K562 (cell line): ENCODE measurements around the gene TRIOBP. TPM values are rescaled to one million over a fixed set of nuclear protein-coding genes. Genes with fewer than 3 reads are reported as not detected.

Experiments used
- ATAC-seq: fragments of 200-7000 bp; cut with Tn5 transposase; 3 replicates; pipeline ENCODE4 v1.9.1; 2020; ENCODE audit warnings: moderate library complexity
- BruUV-seq: library from RNA; stranded (reverse); fragments of 400-500 nt; replicated peaks from 2 replicates; lab custom pipeline; 2021; lab: Mats Ljungman, UMichigan
- CTCF ChIA-PET: fragments of 300-600 bp; formaldehyde crosslinking; extraction: SDS; loops from one replicate; lab custom pipeline; 2021; ENCODE audit warnings: low intra/inter-chr PET ratio; lab: Yijun Ruan, JAX
- POLR2A ChIA-PET: fragments of 300-600, 350-650 bp; sonication (Branson Sonifier 250); formaldehyde crosslinking; extraction: SDS; loops from one replicate; lab custom pipeline; 2021; ENCODE audit warnings: antibody characterized with exemption, inconsistent platforms; lab: Yijun Ruan, JAX
- DNase-seq, 4 experiments: peaks; one replicate each; pipeline versions ENCODE4 v3.0.0 to v3.0.0-alpha.2; 2011 to 2018; ENCODE audit warnings: low spot score in 3 of 4, mixed read lengths in 3 of 4; ENCODE audit errors: extremely low read depth in 1 of 4
- FAIRE-seq: peaks from 2 replicates; lab custom pipeline; 2011; peaks lifted over from hg19 to GRCh38; lab: Jason Lieb, UNC
- H2AFZ ChIP-seq: 2 replicates; pipeline ENCODE4 v1.6.0; 2011; ENCODE audit warnings: low read depth, low read length, control low read depth, inconsistent platforms
- H3K27ac ChIP-seq: fragments of 200-600 bp; 3 replicates; pipeline ENCODE4 v1.8.0; 2011; ENCODE audit warnings: low read depth, mild to moderate bottlenecking, control low read depth, inconsistent platforms, low read length, moderate library complexity, mixed read lengths; ENCODE audit errors: extremely low read depth
- H3K27me3 ChIP-seq, 2 experiments: fragments of 300-600 bp in 1 of 2; 2 replicates in 1 of 2; 3 replicates in 1 of 2; pipeline versions ENCODE4 v1.6.0 to v1.8.0; 2011; ENCODE audit warnings: inconsistent platforms in 2 of 2, low read length in 2 of 2, mild to moderate bottlenecking in 1 of 2, mixed read lengths in 1 of 2, moderate library complexity in 1 of 2; ENCODE audit not compliant: control insufficient read depth in 2 of 2, insufficient read depth in 2 of 2
- H3K36me3 ChIP-seq: fragments of 300-600 bp; 3 replicates; pipeline ENCODE4 v1.8.0; 2011; ENCODE audit warnings: mild to moderate bottlenecking, low read length, inconsistent platforms; ENCODE audit not compliant: control insufficient read depth, insufficient read depth
- H3K4me1 ChIP-seq, 2 experiments: fragments of 200-600 bp in 1 of 2; replicated peaks in 1 of 2; 2 replicates in 1 of 2; 3 replicates in 1 of 2; pipeline versions ENCODE4 v1.5.1 to v1.8.0; 2011; ENCODE audit warnings: inconsistent platforms in 2 of 2, low read length in 2 of 2, mild to moderate bottlenecking in 1 of 2, mixed read lengths in 1 of 2, moderate library complexity in 1 of 2; ENCODE audit not compliant: control insufficient read depth in 2 of 2, insufficient read depth in 2 of 2
- H3K4me2 ChIP-seq: 2 replicates; pipeline ENCODE4 v1.6.1; 2011; ENCODE audit warnings: low read length, control low read depth, inconsistent platforms, mixed read lengths; ENCODE audit not compliant: insufficient read depth
- H3K4me3 ChIP-seq: fragments of 200-600 bp; sonication (generic), shearing (Covaris generic); 2 replicates; pipeline ENCODE4 v1.5.1; 2016; ENCODE audit warnings: control low read depth, inconsistent platforms
- H3K79me2 ChIP-seq: fragments of 200-600 bp; 3 replicates; pipeline ENCODE4 v1.8.0; 2011; ENCODE audit warnings: low read length, inconsistent platforms; ENCODE audit not compliant: control insufficient read depth, insufficient read depth
- H3K9ac ChIP-seq, 2 experiments: 2 replicates each; pipeline versions ENCODE4 v1.6.0 to v1.6.1; 2011; ENCODE audit warnings: low read depth in 2 of 2, low read length in 2 of 2, control low read depth in 1 of 2, inconsistent platforms in 1 of 2, mild to moderate bottlenecking in 1 of 2, mixed read lengths in 1 of 2; ENCODE audit not compliant: insufficient read depth in 1 of 2
- H3K9me1 ChIP-seq: one replicate; pipeline ENCODE4 v1.6.0; 2011; ENCODE audit warnings: inconsistent platforms, mild to moderate bottlenecking, low read length, moderate library complexity; ENCODE audit not compliant: control insufficient read depth, insufficient read depth
- H3K9me3 ChIP-seq: replicated peaks from 2 replicates; pipeline ENCODE4 v1.5.1; 2011; ENCODE audit warnings: low read depth, low read length, inconsistent platforms; ENCODE audit not compliant: control insufficient read depth, insufficient read depth
- H4K20me1 ChIP-seq: replicated peaks from 2 replicates; pipeline ENCODE4 v1.6.1; 2011; ENCODE audit warnings: low read length, inconsistent platforms, mixed read lengths; ENCODE audit not compliant: control insufficient read depth, insufficient read depth
- CEBPG ChIP-seq, 3 experiments: fragments of 200-800 bp in 1 of 3; sonication (Bioruptor generic) in 1 of 3; sonication (generic) in 1 of 3; formaldehyde crosslinking in 1 of 3; IDR thresholded peaks in 2 of 3; conservative IDR thresholded peaks in 1 of 3; 2 replicates each; pipeline versions ENCODE4 v1.6.1 to v1.8.0; 2016 to 2022; ENCODE audit warnings: missing compliant biosample characterization in 2 of 3, missing genetic modification characterization in 2 of 3, mild to moderate bottlenecking in 1 of 3, missing genetic modification reagents in 1 of 3
- CREM ChIP-seq: IDR thresholded peaks from 2 replicates; pipeline ENCODE4 v1.6.1; 2014; ENCODE audit warnings: antibody characterized with exemption, low read depth
- GABPB1 ChIP-seq: sonication (generic); formaldehyde crosslinking; IDR thresholded peaks from 2 replicates; pipeline ENCODE4 v1.8.0; 2022; ENCODE audit warnings: mild to moderate bottlenecking, missing genetic modification reagents
- MEF2D ChIP-seq: conservative IDR thresholded peaks from 2 replicates; pipeline ENCODE4 v1.6.1; 2016; ENCODE audit warnings: low read depth, missing genetic modification characterization, missing compliant biosample characterization
- WGBS: fragments of 100-300 bp; shearing (Covaris generic); methylation state at CpG from one replicate; pipeline ENCODE4 v1.1.6; 2016; ENCODE audit warnings: low coverage, mixed read lengths; ENCODE audit not compliant: insufficient coverage; ENCODE audit errors: missing lambda C conversion rate; 5-methylcytosine and 5-hydroxymethylcytosine counted together
- in situ Hi-C: fragments of 300-500 bp; cut with MboI; formaldehyde crosslinking; loops from 4 replicates; pipeline ENCODE4 v1.15.0; 2018; ENCODE audit warnings: inconsistent platforms, mixed read lengths
- intact Hi-C: fragments of 100-400 bp; cut with micrococcal nuclease; formaldehyde crosslinking; loops from 2 replicates; pipeline ENCODE4 v1.14.2; 2022
- polyA plus RNA-seq, 8 experiments: library from polyadenylated mRNA; depleted of rRNA in 4 of 8; stranded (reverse) in 5 of 8; unstranded in 3 of 8; fragments of >200 nt; fragmentation: Nextera tagmentation in 2 of 8; fragmentation: Illumina TruSeq in 1 of 8; extraction: Ambion mirVana in 2 of 8; extraction: Trizol in 1 of 8; gene quantifications; 2 replicates each; pipeline versions ENCODE4 v1.2.1 to v1.2.3, GENCODE V29; 2011 to 2014; ENCODE audit warnings: inconsistent platforms in 1 of 8, missing spikeins in 1 of 8
- total RNA-seq, 7 experiments: library from RNA; depleted of rRNA in 6 of 7; stranded (reverse); fragments of >200 nt in 6 of 7; fragmentation: Illumina TruSeq in 2 of 7; extraction: Trizol in 2 of 7; gene quantifications; 2 replicates each; pipeline versions ENCODE4 v1.2.1 to v1.2.3, GENCODE V29; 2011 to 2021; ENCODE audit warnings: low replicate concordance in 1 of 7
- TF ChIP-seq, protein P1 (sequence below): fragments of 200-600 bp; sonication (generic); IDR thresholded peaks from one replicate; pipeline ENCODE4 v1.6.1; 2012; ENCODE audit warnings: mild to moderate bottlenecking, low read depth, low read length, inconsistent platforms
- TF ChIP-seq, protein P2 (sequence below): fragments of 200-800 bp; sonication (Bioruptor generic); IDR thresholded peaks from 2 replicates; pipeline ENCODE4 v1.6.1; 2017; ENCODE audit warnings: missing genetic modification characterization, missing compliant biosample characterization

TRIOBP gene
- total and polyA plus RNA-seq, 9 of the 15 experiments (the other 6 are each of a cell fraction or from before 2014, with no cell fraction given) = 0.24 to 13.8 (median 5.5) TPM

DNA sequence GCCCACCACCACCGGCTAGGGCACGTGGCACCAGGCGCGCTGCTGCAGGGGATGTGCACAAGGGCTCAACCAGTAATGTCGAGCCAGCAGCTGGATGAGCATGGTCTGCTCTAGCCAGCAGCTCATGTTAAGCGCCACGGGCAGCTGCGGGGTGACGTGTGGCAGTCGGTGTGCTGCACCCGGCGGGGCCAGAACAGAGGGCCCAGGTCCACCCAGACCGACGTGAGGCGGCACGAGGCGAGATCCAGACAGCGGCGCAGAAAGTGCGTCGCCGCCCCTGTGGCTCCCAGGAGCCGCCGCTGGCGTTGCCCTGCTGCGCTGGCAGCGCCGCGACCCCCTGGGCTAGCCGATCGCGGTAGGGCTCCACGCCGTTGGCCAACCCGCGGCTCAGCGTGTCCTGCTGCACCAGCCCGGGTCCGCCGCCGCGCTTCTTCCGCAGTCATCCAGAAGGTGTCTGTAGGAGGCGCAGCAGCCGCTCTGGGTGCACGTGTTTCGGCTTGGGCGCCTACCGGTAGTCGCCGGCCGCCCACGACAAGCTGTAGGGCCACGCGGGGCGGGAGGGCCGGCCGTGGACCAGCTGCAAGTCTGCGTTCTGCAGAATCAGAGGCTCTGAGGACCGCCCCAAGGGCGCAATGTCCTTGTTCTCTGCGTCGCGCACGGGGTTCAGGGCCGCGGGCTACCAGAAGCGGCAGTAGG, 121.7 kb downstream of the TRIOBP start:
- H3K9ac ChIP-seq = no peak overlapping the region
- H3K9me1 ChIP-seq = no peaks in the 10 kb centered on the region
- H3K27ac ChIP-seq = no peak overlapping the region
- H3K4me1 ChIP-seq = peaks cover 7 to 20% of the 10 kb centered on the region in 2 experiments; a peak in 4 of 5 replicates
- no peaks in the 10 kb centered on the region for H3K79me2 ChIP-seq
- POLR2A ChIA-PET = interaction anchor here (0.6 to 5.0 kb wide), 8 partner anchors 9 to 136 kb away, joined by 3 to 34 read pairs (median 5); partner anchors contain the start of gene GCAT
- no peaks in the 10 kb centered on the region for H3K27me3 ChIP-seq
- H3K9me3 ChIP-seq = no peaks in the 10 kb centered on the region
- in situ Hi-C loops = loop anchor here (5.0 kb wide), 1 partner anchor 144 kb away; no protein-coding TSS in a partner anchor
- DNase-seq = no peak
- no peak for FAIRE-seq
- BruUV-seq = no TSS peak
- intact Hi-C loops = no loop called here
- H2AFZ ChIP-seq = no peak overlapping the region
- peaks cover 35% of the 10 kb centered on the region; the same call in 2 of the 3 replicates for H3K36me3 ChIP-seq
- WGBS = 98% methylated on average over 26 of the region's 68 CpGs
- no peak for ATAC-seq
- H3K4me2 ChIP-seq = no peak overlapping the region
- no peaks in the 10 kb centered on the region for H4K20me1 ChIP-seq
- H3K4me3 ChIP-seq = no peak overlapping the region
- CTCF ChIA-PET = interaction anchor here (2.1 to 2.4 kb wide), 2 partner anchors 45 to 146 kb away, joined by 9 to 12 read pairs; no protein-coding TSS in a partner anchor
- TF ChIP-seq CREM (no peak), GABPB1 (CRISPR knock-in tag) (no peak), CEBPG (CRISPR knock-in tag; IDR thresholded peaks at IDR 0.05) (no peak), CEBPG (tag; conservative IDR thresholded peaks at IDR 0.05 in 1 of 2, IDR thresholded peaks at IDR 0.05 in 1 of 2) (no peak), MEF2D (tag) (no peak)
- TF ChIP-seq, protein P1, sequence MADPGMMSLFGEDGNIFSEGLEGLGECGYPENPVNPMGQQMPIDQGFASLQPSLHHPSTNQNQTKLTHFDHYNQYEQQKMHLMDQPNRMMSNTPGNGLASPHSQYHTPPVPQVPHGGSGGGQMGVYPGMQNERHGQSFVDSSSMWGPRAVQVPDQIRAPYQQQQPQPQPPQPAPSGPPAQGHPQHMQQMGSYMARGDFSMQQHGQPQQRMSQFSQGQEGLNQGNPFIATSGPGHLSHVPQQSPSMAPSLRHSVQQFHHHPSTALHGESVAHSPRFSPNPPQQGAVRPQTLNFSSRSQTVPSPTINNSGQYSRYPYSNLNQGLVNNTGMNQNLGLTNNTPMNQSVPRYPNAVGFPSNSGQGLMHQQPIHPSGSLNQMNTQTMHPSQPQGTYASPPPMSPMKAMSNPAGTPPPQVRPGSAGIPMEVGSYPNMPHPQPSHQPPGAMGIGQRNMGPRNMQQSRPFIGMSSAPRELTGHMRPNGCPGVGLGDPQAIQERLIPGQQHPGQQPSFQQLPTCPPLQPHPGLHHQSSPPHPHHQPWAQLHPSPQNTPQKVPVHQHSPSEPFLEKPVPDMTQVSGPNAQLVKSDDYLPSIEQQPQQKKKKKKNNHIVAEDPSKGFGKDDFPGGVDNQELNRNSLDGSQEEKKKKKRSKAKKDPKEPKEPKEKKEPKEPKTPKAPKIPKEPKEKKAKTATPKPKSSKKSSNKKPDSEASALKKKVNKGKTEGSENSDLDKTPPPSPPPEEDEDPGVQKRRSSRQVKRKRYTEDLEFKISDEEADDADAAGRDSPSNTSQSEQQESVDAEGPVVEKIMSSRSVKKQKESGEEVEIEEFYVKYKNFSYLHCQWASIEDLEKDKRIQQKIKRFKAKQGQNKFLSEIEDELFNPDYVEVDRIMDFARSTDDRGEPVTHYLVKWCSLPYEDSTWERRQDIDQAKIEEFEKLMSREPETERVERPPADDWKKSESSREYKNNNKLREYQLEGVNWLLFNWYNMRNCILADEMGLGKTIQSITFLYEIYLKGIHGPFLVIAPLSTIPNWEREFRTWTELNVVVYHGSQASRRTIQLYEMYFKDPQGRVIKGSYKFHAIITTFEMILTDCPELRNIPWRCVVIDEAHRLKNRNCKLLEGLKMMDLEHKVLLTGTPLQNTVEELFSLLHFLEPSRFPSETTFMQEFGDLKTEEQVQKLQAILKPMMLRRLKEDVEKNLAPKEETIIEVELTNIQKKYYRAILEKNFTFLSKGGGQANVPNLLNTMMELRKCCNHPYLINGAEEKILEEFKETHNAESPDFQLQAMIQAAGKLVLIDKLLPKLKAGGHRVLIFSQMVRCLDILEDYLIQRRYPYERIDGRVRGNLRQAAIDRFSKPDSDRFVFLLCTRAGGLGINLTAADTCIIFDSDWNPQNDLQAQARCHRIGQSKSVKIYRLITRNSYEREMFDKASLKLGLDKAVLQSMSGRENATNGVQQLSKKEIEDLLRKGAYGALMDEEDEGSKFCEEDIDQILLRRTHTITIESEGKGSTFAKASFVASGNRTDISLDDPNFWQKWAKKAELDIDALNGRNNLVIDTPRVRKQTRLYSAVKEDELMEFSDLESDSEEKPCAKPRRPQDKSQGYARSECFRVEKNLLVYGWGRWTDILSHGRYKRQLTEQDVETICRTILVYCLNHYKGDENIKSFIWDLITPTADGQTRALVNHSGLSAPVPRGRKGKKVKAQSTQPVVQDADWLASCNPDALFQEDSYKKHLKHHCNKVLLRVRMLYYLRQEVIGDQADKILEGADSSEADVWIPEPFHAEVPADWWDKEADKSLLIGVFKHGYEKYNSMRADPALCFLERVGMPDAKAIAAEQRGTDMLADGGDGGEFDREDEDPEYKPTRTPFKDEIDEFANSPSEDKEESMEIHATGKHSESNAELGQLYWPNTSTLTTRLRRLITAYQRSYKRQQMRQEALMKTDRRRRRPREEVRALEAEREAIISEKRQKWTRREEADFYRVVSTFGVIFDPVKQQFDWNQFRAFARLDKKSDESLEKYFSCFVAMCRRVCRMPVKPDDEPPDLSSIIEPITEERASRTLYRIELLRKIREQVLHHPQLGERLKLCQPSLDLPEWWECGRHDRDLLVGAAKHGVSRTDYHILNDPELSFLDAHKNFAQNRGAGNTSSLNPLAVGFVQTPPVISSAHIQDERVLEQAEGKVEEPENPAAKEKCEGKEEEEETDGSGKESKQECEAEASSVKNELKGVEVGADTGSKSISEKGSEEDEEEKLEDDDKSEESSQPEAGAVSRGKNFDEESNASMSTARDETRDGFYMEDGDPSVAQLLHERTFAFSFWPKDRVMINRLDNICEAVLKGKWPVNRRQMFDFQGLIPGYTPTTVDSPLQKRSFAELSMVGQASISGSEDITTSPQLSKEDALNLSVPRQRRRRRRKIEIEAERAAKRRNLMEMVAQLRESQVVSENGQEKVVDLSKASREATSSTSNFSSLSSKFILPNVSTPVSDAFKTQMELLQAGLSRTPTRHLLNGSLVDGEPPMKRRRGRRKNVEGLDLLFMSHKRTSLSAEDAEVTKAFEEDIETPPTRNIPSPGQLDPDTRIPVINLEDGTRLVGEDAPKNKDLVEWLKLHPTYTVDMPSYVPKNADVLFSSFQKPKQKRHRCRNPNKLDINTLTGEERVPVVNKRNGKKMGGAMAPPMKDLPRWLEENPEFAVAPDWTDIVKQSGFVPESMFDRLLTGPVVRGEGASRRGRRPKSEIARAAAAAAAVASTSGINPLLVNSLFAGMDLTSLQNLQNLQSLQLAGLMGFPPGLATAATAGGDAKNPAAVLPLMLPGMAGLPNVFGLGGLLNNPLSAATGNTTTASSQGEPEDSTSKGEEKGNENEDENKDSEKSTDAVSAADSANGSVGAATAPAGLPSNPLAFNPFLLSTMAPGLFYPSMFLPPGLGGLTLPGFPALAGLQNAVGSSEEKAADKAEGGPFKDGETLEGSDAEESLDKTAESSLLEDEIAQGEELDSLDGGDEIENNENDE = no peak
- TF ChIP-seq, protein P2, sequence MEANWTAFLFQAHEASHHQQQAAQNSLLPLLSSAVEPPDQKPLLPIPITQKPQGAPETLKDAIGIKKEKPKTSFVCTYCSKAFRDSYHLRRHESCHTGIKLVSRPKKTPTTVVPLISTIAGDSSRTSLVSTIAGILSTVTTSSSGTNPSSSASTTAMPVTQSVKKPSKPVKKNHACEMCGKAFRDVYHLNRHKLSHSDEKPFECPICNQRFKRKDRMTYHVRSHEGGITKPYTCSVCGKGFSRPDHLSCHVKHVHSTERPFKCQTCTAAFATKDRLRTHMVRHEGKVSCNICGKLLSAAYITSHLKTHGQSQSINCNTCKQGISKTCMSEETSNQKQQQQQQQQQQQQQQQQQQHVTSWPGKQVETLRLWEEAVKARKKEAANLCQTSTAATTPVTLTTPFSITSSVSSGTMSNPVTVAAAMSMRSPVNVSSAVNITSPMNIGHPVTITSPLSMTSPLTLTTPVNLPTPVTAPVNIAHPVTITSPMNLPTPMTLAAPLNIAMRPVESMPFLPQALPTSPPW (CRISPR knock-in tag) = no peak
